Peyer's patch (tissue), 4 donors: ENCODE results near the gene PLCXD1. TPM values are rescaled to one million over a fixed set of nuclear protein-coding genes. Genes with fewer than 3 reads are reported as not detected.

ENCODE experiments used
- DNase-seq, 3 donors: peaks; one replicate each; pipeline ENCODE4 v3.0.0-alpha.2; 2017 to 2019
- H3K27ac ChIP-seq, 4 donors: fragments of 200-600 bp; sonication (generic); one replicate each; pipeline ENCODE4 v1.5.1; 2016 to 2019
- H3K27me3 ChIP-seq, 2 donors: fragments of 200-600 bp; sonication (generic); one replicate each; pipeline ENCODE4 v1.5.1; 2019
- H3K36me3 ChIP-seq, 3 donors: fragments of 200-600 bp; sonication (generic); one replicate each; pipeline ENCODE4 v1.5.1; 2016 to 2019
- H3K4me1 ChIP-seq, 4 donors: fragments of 200-600 bp; sonication (generic); one replicate each; pipeline ENCODE4 v1.5.1; 2016 to 2019
- H3K4me3 ChIP-seq, 4 donors: fragments of 200-600 bp; sonication (generic); 1 replicate in 3 of 4; 2 replicates in 1 of 4; pipeline ENCODE4 v1.5.1; 2016 to 2019; ENCODE audit warnings: mild to moderate bottlenecking in 1 of 4
- H3K9me3 ChIP-seq, 4 donors: fragments of 200-600 bp; sonication (generic); one replicate each; pipeline ENCODE4 v1.5.1; 2016 to 2019; ENCODE audit warnings: mild to moderate bottlenecking in 1 of 4
- POLR2A ChIP-seq, 2 donors: fragments of 450-650 bp; IDR thresholded peaks; one replicate each; pipeline ENCODE4 v1.5.1; 2017; ENCODE audit warnings: antibody characterized with exemption in 2 of 2, mild to moderate bottlenecking in 2 of 2, moderate library complexity in 2 of 2
- total RNA-seq, 4 donors: library from RNA; depleted of rRNA; stranded (reverse); fragments of >200 nt; gene quantifications; one replicate each; pipeline ENCODE4 v1.1.0, GENCODE V29; 2016
- TF ChIP-seq, protein P1 (sequence below), 6 experiments: fragments of 450-650 bp in 4 of 6; fragments of 200-600 bp in 2 of 6; sonication (generic) in 1 of 6; IDR thresholded peaks; one replicate each; pipeline ENCODE4 v1.5.1; 2017 to 2019; ENCODE audit warnings: antibody characterized with exemption in 6 of 6, mild to moderate bottlenecking in 3 of 6, moderate library complexity in 1 of 6

The PLCXD1 gene
- total RNA-seq, 4 donors from 2014 or later: 12.7 to 73.4 (median 18.9) TPM

DNA sequence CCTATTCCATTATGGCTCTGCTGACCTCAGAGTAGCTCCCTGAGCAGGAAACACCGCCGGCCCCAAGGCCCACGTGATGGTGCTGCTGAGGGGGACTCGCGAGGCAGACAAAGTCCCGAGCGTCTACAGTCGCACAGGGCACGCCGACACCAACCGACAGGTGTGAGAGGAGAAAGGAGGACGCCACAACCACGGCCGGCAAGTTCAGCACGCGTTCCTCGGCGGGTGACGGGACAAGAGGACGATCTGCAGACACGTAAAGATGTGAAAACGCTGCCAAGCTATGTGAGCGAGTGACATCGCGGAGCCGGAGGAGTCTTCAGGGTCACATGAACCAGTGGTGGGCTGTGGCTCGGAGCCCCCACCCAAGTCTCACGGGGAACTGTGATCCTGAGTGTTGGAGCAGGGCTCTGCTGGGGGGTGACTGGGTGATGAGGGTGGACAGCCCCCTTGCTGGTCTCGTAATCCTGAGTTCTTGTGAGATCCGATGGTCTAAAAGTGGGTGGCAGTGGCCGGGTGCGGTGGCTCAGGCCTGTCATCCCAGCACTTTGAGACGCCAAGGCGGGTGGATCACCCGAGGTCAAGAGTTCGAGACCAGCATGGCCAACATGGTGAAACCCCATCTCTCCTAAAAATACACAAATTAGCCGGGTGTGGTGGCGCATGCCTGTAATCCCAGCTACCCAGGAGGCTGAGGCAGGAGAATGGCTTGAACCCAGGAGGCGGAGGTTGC is 71.6 kb downstream of the PLCXD1 start:
- H3K27me3 ChIP-seq: no peaks in the 10 kb centered on the region
- H3K9me3 ChIP-seq: no peaks in the 10 kb centered on the region
- H3K4me1 ChIP-seq: no peaks in the 10 kb centered on the region
- H3K27ac ChIP-seq: no peak overlapping the region
- H3K36me3 ChIP-seq: no peaks in the 10 kb centered on the region
- no peak for DNase-seq
- TF ChIP-seq, protein P1, sequence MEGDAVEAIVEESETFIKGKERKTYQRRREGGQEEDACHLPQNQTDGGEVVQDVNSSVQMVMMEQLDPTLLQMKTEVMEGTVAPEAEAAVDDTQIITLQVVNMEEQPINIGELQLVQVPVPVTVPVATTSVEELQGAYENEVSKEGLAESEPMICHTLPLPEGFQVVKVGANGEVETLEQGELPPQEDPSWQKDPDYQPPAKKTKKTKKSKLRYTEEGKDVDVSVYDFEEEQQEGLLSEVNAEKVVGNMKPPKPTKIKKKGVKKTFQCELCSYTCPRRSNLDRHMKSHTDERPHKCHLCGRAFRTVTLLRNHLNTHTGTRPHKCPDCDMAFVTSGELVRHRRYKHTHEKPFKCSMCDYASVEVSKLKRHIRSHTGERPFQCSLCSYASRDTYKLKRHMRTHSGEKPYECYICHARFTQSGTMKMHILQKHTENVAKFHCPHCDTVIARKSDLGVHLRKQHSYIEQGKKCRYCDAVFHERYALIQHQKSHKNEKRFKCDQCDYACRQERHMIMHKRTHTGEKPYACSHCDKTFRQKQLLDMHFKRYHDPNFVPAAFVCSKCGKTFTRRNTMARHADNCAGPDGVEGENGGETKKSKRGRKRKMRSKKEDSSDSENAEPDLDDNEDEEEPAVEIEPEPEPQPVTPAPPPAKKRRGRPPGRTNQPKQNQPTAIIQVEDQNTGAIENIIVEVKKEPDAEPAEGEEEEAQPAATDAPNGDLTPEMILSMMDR (IDR thresholded peaks at IDR 0.05): no peak
- TF ChIP-seq POLR2A (IDR thresholded peaks at IDR 0.05): no peak
- no peak overlapping the region for H3K4me3 ChIP-seq

Other genes with a start within 250 kb of the PLCXD1 start
- 10 to 100 TPM; 17.9 to 38.5 (median 30.8) TPM for gene GTPBP6, start 37.4 kb downstream of the PLCXD1 start, total RNA-seq
- 10 to 100 TPM in 2 of 4 donors, 1 to 10 TPM in 2; 4.0 to 65.2 (median 13.1) TPM for gene PPP2R3B, start 105.5 kb downstream of the PLCXD1 start, total RNA-seq